WTC11 (cell line): Measurements from ENCODE around the gene REELD1. TPM values are rescaled to one million over a fixed set of nuclear protein-coding genes. Genes with fewer than 3 reads are reported as not detected.

Experiments used
- ATAC-seq: fragments of 200-7000 bp; cut with Tn5 transposase; 2 replicates; pipeline ENCODE4 v1.10.0; 2021; ENCODE audit warnings: mild to moderate bottlenecking, moderate library complexity
- CTCF ChIA-PET: fragments of 300-600 bp; sonication (Branson Sonifier 250); formaldehyde crosslinking; loops from one replicate; lab custom pipeline; 2021; ENCODE audit warnings: antibody characterized with exemption; lab: Charles Lee
- POLR2A ChIA-PET: fragments of 350-600 bp; sonication (Branson Sonifier 250); formaldehyde crosslinking; loops from one replicate; lab custom pipeline; 2021; ENCODE audit warnings: antibody characterized with exemption; lab: Charles Lee
- DNase-seq: peaks from one replicate; pipeline ENCODE4 v3.0.0; 2021; ENCODE audit warnings: low spot score
- H3K27ac Mint-ChIP-seq: 2 replicates; pipeline ENCODE4 v1.8.0; 2021; ENCODE audit warnings: mixed read lengths
- H3K27me3 Mint-ChIP-seq: 2 replicates; pipeline ENCODE4 v1.8.0; 2021; ENCODE audit warnings: low read depth, mild to moderate bottlenecking, moderate library complexity, mixed read lengths
- H3K36me3 Mint-ChIP-seq: 2 replicates; pipeline ENCODE4 v1.8.0; 2021; ENCODE audit warnings: mixed read lengths
- H3K4me1 Mint-ChIP-seq: 2 replicates; pipeline ENCODE4 v1.8.0; 2022; ENCODE audit warnings: mixed read lengths
- H3K4me3 Mint-ChIP-seq: 2 replicates; pipeline ENCODE4 v1.8.0; 2021; ENCODE audit warnings: mild to moderate bottlenecking, moderate library complexity, mixed read lengths
- H3K9me3 Mint-ChIP-seq: 2 replicates; pipeline ENCODE4 v1.8.0; 2021; ENCODE audit warnings: mixed read lengths
- CREB1 ChIP-seq: sonication (generic); formaldehyde crosslinking; IDR thresholded peaks from 2 replicates; pipeline ENCODE4 v1.8.0; 2023; ENCODE audit warnings: mild to moderate bottlenecking, missing genetic modification reagents
- CREM ChIP-seq: sonication (generic); formaldehyde crosslinking; IDR thresholded peaks from 2 replicates; pipeline ENCODE4 v1.8.1; 2022; ENCODE audit warnings: mild to moderate bottlenecking, missing genetic modification reagents, moderate library complexity
- CTCF ChIP-seq: fragments of 200-600 bp; IDR thresholded peaks from 2 replicates; pipeline ENCODE4 v1.8.0; 2022; ENCODE audit warnings: antibody characterized with exemption
- E2F1 ChIP-seq: sonication (generic); formaldehyde crosslinking; IDR thresholded peaks from 2 replicates; pipeline ENCODE4 v1.8.0; 2022; ENCODE audit warnings: mild to moderate bottlenecking, missing genetic modification reagents
- E2F4 ChIP-seq: sonication (generic); formaldehyde crosslinking; IDR thresholded peaks from 2 replicates; pipeline ENCODE4 v1.8.1; 2022; ENCODE audit warnings: low read depth, mild to moderate bottlenecking, moderate library complexity, missing genetic modification reagents, borderline replicate concordance
- E2F5 ChIP-seq: sonication (generic); formaldehyde crosslinking; IDR thresholded peaks from 2 replicates; pipeline ENCODE4 v1.8.1; 2022; ENCODE audit warnings: mild to moderate bottlenecking, moderate library complexity, missing genetic modification reagents
- ETV6 ChIP-seq: sonication (generic); formaldehyde crosslinking; IDR thresholded peaks from 2 replicates; pipeline ENCODE4 v1.8.1; 2022; ENCODE audit warnings: mild to moderate bottlenecking, missing genetic modification reagents
- JUN ChIP-seq: sonication (generic); formaldehyde crosslinking; IDR thresholded peaks from 2 replicates; pipeline ENCODE4 v1.8.0; 2023; ENCODE audit warnings: mild to moderate bottlenecking, missing genetic modification reagents
- NFATC4 ChIP-seq: fragments of 250-450 bp; sonication (Bioruptor Pico); IDR thresholded peaks from 2 replicates; pipeline ENCODE4 v1.9.0; 2021; ENCODE audit warnings: mild to moderate bottlenecking
- NR3C1 ChIP-seq: sonication (generic); formaldehyde crosslinking; conservative IDR thresholded peaks from 2 replicates; pipeline ENCODE4 v1.8.1; 2023; ENCODE audit warnings: low read depth, mild to moderate bottlenecking, missing genetic modification reagents
- OVOL2 ChIP-seq: fragments of 250-450 bp; sonication (Bioruptor Pico); IDR thresholded peaks from 2 replicates; pipeline ENCODE4 v1.9.0; 2021; ENCODE audit warnings: mild to moderate bottlenecking, borderline replicate concordance
- RELA ChIP-seq: sonication (generic); formaldehyde crosslinking; IDR thresholded peaks from 2 replicates; pipeline ENCODE4 v1.8.1; 2022; ENCODE audit warnings: missing genetic modification reagents, mild to moderate bottlenecking, borderline replicate concordance
- SMAD4 ChIP-seq: sonication (generic); formaldehyde crosslinking; IDR thresholded peaks from 2 replicates; pipeline ENCODE4 v1.8.0; 2022; ENCODE audit warnings: mild to moderate bottlenecking, missing genetic modification reagents
- SP1 ChIP-seq: sonication (generic); formaldehyde crosslinking; conservative IDR thresholded peaks from 2 replicates; pipeline ENCODE4 v1.8.1; 2022; ENCODE audit warnings: missing genetic modification reagents
- TEAD1 ChIP-seq: sonication (generic); formaldehyde crosslinking; IDR thresholded peaks from 2 replicates; pipeline ENCODE4 v1.8.0; 2022; ENCODE audit warnings: mild to moderate bottlenecking, missing genetic modification reagents
- ZBTB43 ChIP-seq: sonication (generic); formaldehyde crosslinking; IDR thresholded peaks from 2 replicates; pipeline ENCODE4 v1.8.1; 2023; ENCODE audit warnings: mild to moderate bottlenecking, missing genetic modification reagents
- ZMAT4 ChIP-seq: fragments of 250-450 bp; sonication (Bioruptor Pico); IDR thresholded peaks from 2 replicates; pipeline ENCODE4 v1.9.0; 2021; ENCODE audit warnings: mild to moderate bottlenecking
- ZNF232 ChIP-seq: sonication (generic); formaldehyde crosslinking; IDR thresholded peaks from 2 replicates; pipeline ENCODE4 v1.8.0; 2022; ENCODE audit warnings: mild to moderate bottlenecking, missing genetic modification reagents
- ZNF281 ChIP-seq: sonication (generic); formaldehyde crosslinking; IDR thresholded peaks from 2 replicates; pipeline ENCODE4 v1.8.0; 2023; ENCODE audit warnings: mild to moderate bottlenecking, missing genetic modification reagents
- ZNF532 ChIP-seq: fragments of 250-450 bp; sonication (Bioruptor Pico); IDR thresholded peaks from 2 replicates; pipeline ENCODE4 v1.9.0; 2021; ENCODE audit warnings: mild to moderate bottlenecking, borderline replicate concordance
- ZNF671 ChIP-seq: fragments of 250-450 bp; sonication (Bioruptor Pico); IDR thresholded peaks from 2 replicates; pipeline ENCODE4 v1.8.0; 2021; ENCODE audit warnings: mild to moderate bottlenecking
- total RNA-seq: library from RNA; stranded (reverse); gene quantifications from 3 replicates; pipeline ENCODE4 v1.2.3, GENCODE V29; 2021

REELD1 gene
- total RNA-seq, 1 experiment from 2014 or later, result not detected

GRCh38 chr4:146232131-146232722, 17.9 kb downstream of the REELD1 start:
- no peak overlapping the region for H3K27ac Mint-ChIP-seq
- DNase-seq (no peak), ATAC-seq (no peak)
- POLR2A ChIA-PET, result no interaction called here
- peaks cover 12% of the 10 kb centered on the region for H3K9me3 Mint-ChIP-seq
- no peaks in the 10 kb centered on the region for H3K36me3 Mint-ChIP-seq
- no peaks in the 10 kb centered on the region for H3K27me3 Mint-ChIP-seq
- H3K4me3 Mint-ChIP-seq, result no peak overlapping the region
- peaks cover 7% of the 10 kb centered on the region for H3K4me1 Mint-ChIP-seq
- CTCF ChIA-PET, result no interaction called here
- TF ChIP-seq OVOL2 (CRISPR knock-in tag) (no peak), TEAD1 (CRISPR knock-in tag) (no peak), NFATC4 (CRISPR knock-in tag) (no peak), E2F4 (CRISPR knock-in tag) (no peak)
- TF ChIP-seq, all 79 proteins: peak for 0

- POLR2A ChIA-PET, result no interaction called here
- DNase-seq (no peak), ATAC-seq (no peak)
- Mint-ChIP-seq H3K4me1 (peaks cover 13% of the 10 kb centered on the region), H3K27me3 (no peaks in the 10 kb centered on the region), H3K36me3 (no peaks in the 10 kb centered on the region), H3K9me3 (peaks cover 12% of the 10 kb centered on the region), H3K27ac (no peak overlapping the region), H3K4me3 (no peak overlapping the region)
- CTCF ChIA-PET, result interaction anchor here (1.4 kb wide), 1 partner anchor 8 kb away, joined by 5 read pairs; no protein-coding TSS in a partner anchor
- TF ChIP-seq ZNF281 (CRISPR knock-in tag) (no peak), JUN (CRISPR knock-in tag) (no peak), E2F5 (CRISPR knock-in tag) (no peak), CREB1 (no peak), NR3C1 (CRISPR knock-in tag) (no peak), CTCF (no peak), CREM (no peak), ZNF232 (CRISPR knock-in tag) (no peak), E2F1 (CRISPR knock-in tag) (no peak), SMAD4 (CRISPR knock-in tag) (no peak), ETV6 (CRISPR knock-in tag) (no peak), ZNF671 (CRISPR knock-in tag) (no peak), SP1 (CRISPR knock-in tag) (no peak), ZBTB43 (CRISPR knock-in tag) (no peak), ZMAT4 (CRISPR knock-in tag) (no peak), RELA (CRISPR knock-in tag) (no peak), ZNF532 (no peak)
Measured at GRCh38 chr4:146235654-146236177, 21.4 kb downstream of the REELD1 start.
